Stimulated activated memory B cell treated with anti-CD40 and anti-IgM and Interleukin-4, amounts not matched to agents 10 μg/mL and 1 μg/mL and 100 μg/mL, for 72 hours (primary cell): ENCODE results near the gene ASAP2.

Experiments
- ATAC-seq: fragments of 150-1000 bp; cut with Tn5 transposase; 2 replicates; pipeline ENCODE4 v1.10.0; 2021
- H3K27ac Mint-ChIP-seq: one replicate; pipeline ENCODE4 v1.8.0; 2022; ENCODE audit warnings: mild to moderate bottlenecking, mixed read lengths
- H3K27me3 Mint-ChIP-seq: one replicate; pipeline ENCODE4 v1.8.0; 2022; ENCODE audit warnings: mixed read lengths
- H3K36me3 Mint-ChIP-seq: one replicate; pipeline ENCODE4 v1.8.0; 2022; ENCODE audit warnings: mixed read lengths
- H3K4me1 Mint-ChIP-seq: one replicate; pipeline ENCODE4 v1.8.0; 2022; ENCODE audit warnings: mixed read lengths
- H3K4me3 Mint-ChIP-seq: one replicate; pipeline ENCODE4 v1.8.0; 2022; ENCODE audit warnings: mild to moderate bottlenecking, moderate library complexity, mixed read lengths
- H3K9me3 Mint-ChIP-seq: one replicate; pipeline ENCODE4 v1.8.0; 2022; ENCODE audit warnings: mixed read lengths

ASAP2 gene

DNA sequence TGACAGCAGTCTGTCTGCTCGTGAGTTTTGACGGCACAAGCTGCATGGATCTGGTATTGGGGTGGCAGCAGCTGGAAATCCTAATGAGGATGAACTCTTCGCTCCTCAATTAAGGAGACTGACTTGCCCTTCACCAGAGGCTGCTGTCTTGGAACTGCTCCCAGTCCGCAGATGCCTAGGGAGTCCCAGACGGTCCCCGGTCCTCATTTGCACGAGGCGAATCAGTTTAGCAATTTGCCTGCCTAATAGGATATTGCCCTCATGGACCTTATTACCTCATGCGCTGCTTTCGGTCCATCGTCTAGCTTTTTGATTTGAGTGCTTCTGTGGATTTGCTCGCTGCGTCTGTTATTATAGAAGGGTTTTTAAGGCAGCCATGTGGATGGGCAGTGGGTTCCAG, 40.6 kb downstream of the ASAP2 start:
- no peak for ATAC-seq
- no peak overlapping the region for H3K27ac Mint-ChIP-seq
- H3K4me1 Mint-ChIP-seq = no peaks in the 10 kb centered on the region
- H3K36me3 Mint-ChIP-seq = no peaks in the 10 kb centered on the region
- peaks cover 40% of the 10 kb centered on the region for H3K27me3 Mint-ChIP-seq
- H3K9me3 Mint-ChIP-seq = no peaks in the 10 kb centered on the region
- no peak overlapping the region for H3K4me3 Mint-ChIP-seq

DNA sequence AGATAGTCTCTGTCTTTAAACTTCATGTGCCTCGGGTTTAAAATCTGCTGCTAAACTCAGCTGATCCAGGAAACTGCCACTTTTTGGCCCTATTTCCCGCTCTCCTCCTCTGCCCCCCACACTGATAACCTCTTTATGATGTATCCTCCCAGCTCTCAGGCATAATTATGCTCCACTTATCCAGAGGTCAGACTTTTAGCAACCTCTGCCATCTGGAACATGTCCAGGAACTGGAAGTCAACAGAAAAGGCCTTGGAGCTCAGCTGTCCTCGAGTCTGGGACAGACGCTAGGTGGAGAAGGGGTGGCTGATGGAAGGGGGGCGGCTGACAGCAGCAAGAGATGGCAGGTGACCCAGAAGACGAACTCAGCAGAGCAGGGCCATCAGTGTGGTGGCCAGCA, 41.2 kb downstream of the ASAP2 start:
- Mint-ChIP-seq H3K4me1 (no peaks in the 10 kb centered on the region), H3K4me3 (no peak overlapping the region), H3K27me3 (peaks cover 40% of the 10 kb centered on the region), H3K9me3 (no peaks in the 10 kb centered on the region), H3K27ac (no peak overlapping the region), H3K36me3 (no peaks in the 10 kb centered on the region)
- no peak for ATAC-seq

- H3K36me3 Mint-ChIP-seq = no peaks in the 10 kb centered on the region
- no peaks in the 10 kb centered on the region for H3K9me3 Mint-ChIP-seq
- no peaks in the 10 kb centered on the region for H3K4me1 Mint-ChIP-seq
- ATAC-seq = no peak
- peaks cover 40% of the 10 kb centered on the region for H3K27me3 Mint-ChIP-seq
- H3K4me3 Mint-ChIP-seq = no peak overlapping the region
- no peak overlapping the region for H3K27ac Mint-ChIP-seq
Measured at GRCh38 chr2:9248363-9248762, 41.8 kb downstream of the ASAP2 start.

GRCh38 chr2:9249020-9249800, 42.6 kb downstream of the ASAP2 start:
- no peaks in the 10 kb centered on the region for H3K4me1 Mint-ChIP-seq
- H3K4me3 Mint-ChIP-seq = no peak overlapping the region
- H3K27me3 Mint-ChIP-seq = peaks cover 40% of the 10 kb centered on the region
- H3K9me3 Mint-ChIP-seq = no peaks in the 10 kb centered on the region
- peak; percentile 18 for ATAC-seq
- no peaks in the 10 kb centered on the region for H3K36me3 Mint-ChIP-seq
- H3K27ac Mint-ChIP-seq = no peak overlapping the region

- no peak for ATAC-seq
- Mint-ChIP-seq H3K27ac (no peak overlapping the region), H3K9me3 (no peaks in the 10 kb centered on the region), H3K4me3 (no peak overlapping the region), H3K27me3 (peaks cover 40% of the 10 kb centered on the region), H3K4me1 (no peaks in the 10 kb centered on the region), H3K36me3 (no peaks in the 10 kb centered on the region)
Measured at GRCh38 chr2:9250091-9250490, 43.5 kb downstream of the ASAP2 start.

- H3K4me3 Mint-ChIP-seq = no peak overlapping the region
- no peak for ATAC-seq
- H3K4me1 Mint-ChIP-seq = no peaks in the 10 kb centered on the region
- H3K27me3 Mint-ChIP-seq = peaks cover 40% of the 10 kb centered on the region
- no peak overlapping the region for H3K27ac Mint-ChIP-seq
- no peaks in the 10 kb centered on the region for H3K9me3 Mint-ChIP-seq
- H3K36me3 Mint-ChIP-seq = no peaks in the 10 kb centered on the region
Measured at GRCh38 chr2:9250498-9251153, 44.0 kb downstream of the ASAP2 start.

DNA sequence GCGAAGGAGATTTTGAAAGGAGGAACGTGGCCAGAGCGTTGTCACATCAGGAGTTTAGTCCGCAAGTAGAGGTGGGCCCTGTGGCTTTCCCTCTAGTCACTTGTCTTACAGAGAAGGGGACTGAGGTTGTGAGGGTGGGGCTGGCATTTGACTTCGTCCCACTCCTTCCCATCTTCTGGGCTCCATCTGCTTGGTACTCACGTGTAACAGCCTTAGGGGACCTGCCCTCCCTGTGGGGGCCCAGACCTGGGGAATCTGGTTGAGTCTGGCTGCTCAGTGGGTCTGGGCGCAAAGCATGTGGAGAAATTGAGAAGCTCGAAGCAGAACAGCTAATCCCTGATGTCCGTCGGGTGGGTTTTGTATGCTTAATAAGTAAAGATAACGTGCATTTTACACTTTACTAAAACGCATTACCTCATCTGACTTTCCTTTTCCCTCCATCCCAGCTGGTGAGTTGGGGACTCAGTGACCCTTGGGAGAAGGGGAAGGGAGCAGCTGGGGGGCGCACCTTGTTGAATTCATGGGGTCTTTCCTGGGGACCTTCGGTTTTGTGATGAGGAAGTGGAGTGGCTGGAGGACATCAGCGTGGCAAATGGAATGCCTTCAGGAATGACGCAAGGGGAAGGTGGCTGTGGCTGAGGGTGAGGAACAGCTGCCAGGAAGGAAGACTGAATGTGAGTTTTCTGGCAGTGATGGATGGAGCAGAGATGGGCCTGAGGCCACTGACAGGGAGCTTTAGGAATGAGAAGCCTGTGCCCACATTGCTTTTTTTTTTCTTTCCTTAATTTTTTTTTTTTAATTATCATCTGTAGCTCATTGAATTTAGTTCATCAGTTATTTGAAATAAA, 44.8 kb downstream of the ASAP2 start:
- ATAC-seq = no peak
- Mint-ChIP-seq H3K9me3 (no peaks in the 10 kb centered on the region), H3K27me3 (peaks cover 40% of the 10 kb centered on the region), H3K36me3 (no peaks in the 10 kb centered on the region), H3K4me1 (no peaks in the 10 kb centered on the region), H3K4me3 (no peak overlapping the region), H3K27ac (no peak overlapping the region)

- Mint-ChIP-seq H3K36me3 (no peaks in the 10 kb centered on the region), H3K27me3 (peaks cover 40% of the 10 kb centered on the region), H3K4me1 (no peaks in the 10 kb centered on the region), H3K9me3 (no peaks in the 10 kb centered on the region), H3K4me3 (no peak overlapping the region), H3K27ac (no peak overlapping the region)
- no peak for ATAC-seq
Measured at GRCh38 chr2:9252002-9252357, 45.4 kb downstream of the ASAP2 start.

GRCh38 chr2:9255416-9255815, 48.8 kb downstream of the ASAP2 start:
- Mint-ChIP-seq H3K4me1 (no peaks in the 10 kb centered on the region), H3K4me3 (no peak overlapping the region), H3K27ac (no peak overlapping the region), H3K36me3 (no peaks in the 10 kb centered on the region), H3K27me3 (peaks cover 16% of the 10 kb centered on the region), H3K9me3 (no peaks in the 10 kb centered on the region)
- no peak for ATAC-seq

- no peaks in the 10 kb centered on the region for H3K36me3 Mint-ChIP-seq
- H3K27ac Mint-ChIP-seq = no peak overlapping the region
- no peak overlapping the region for H3K4me3 Mint-ChIP-seq
- no peaks in the 10 kb centered on the region for H3K9me3 Mint-ChIP-seq
- no peaks in the 10 kb centered on the region for H3K4me1 Mint-ChIP-seq
- H3K27me3 Mint-ChIP-seq = peaks cover 9% of the 10 kb centered on the region
- no peak for ATAC-seq
Measured at GRCh38 chr2:9256147-9256546, 49.5 kb downstream of the ASAP2 start.

DNA sequence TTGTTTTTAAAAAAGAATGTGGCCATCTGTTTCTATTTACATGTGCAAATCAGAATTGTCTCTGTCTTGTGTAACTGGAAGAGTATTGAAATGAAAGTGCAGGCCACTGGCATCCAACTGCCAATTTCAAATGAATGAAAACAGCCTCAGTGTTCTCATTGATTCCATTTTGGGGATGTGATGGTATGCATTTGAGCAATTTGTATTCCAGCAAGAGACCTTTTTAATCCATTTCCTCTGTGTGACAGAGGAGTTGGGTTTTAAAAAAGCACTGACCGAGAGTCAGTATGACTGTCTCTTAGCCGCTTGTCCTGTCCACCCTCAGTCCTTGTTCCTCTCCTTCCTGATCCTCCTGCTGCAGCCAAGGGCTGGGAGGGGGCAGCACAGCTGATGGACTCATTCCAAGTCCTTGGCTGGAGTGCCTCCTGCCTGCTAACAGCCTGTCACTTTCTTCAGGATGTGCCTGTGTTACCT, 50.0 kb downstream of the ASAP2 start:
- no peaks in the 10 kb centered on the region for H3K4me1 Mint-ChIP-seq
- H3K4me3 Mint-ChIP-seq = no peak overlapping the region
- no peaks in the 10 kb centered on the region for H3K9me3 Mint-ChIP-seq
- no peaks in the 10 kb centered on the region for H3K36me3 Mint-ChIP-seq
- no peak overlapping the region for H3K27ac Mint-ChIP-seq
- ATAC-seq = no peak
- peaks cover 5% of the 10 kb centered on the region for H3K27me3 Mint-ChIP-seq

DNA sequence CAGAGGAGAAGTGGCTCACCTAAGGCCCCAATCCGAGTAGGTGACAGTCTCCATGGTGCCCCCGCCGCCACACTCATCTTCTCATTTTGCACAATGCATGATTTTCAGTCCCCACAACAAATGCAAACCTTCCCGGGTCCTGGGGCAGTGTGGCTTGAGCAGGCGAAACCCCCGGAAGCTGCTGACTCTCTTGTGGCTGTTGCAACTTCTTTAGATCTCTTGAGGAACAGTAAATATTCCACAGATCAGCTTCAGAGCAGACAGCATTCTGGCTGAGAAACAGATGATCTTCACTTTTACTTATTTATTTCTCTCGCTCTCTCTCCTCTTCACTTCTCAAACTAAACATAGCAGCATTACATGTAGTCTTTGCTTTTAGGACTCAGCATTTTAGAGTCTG, 51.9 kb downstream of the ASAP2 start:
- H3K27me3 Mint-ChIP-seq = peaks cover 8% of the 10 kb centered on the region
- no peak overlapping the region for H3K27ac Mint-ChIP-seq
- H3K4me1 Mint-ChIP-seq = peaks cover 4% of the 10 kb centered on the region
- H3K36me3 Mint-ChIP-seq = no peaks in the 10 kb centered on the region
- no peak for ATAC-seq
- no peak overlapping the region for H3K4me3 Mint-ChIP-seq
- H3K9me3 Mint-ChIP-seq = no peaks in the 10 kb centered on the region

DNA sequence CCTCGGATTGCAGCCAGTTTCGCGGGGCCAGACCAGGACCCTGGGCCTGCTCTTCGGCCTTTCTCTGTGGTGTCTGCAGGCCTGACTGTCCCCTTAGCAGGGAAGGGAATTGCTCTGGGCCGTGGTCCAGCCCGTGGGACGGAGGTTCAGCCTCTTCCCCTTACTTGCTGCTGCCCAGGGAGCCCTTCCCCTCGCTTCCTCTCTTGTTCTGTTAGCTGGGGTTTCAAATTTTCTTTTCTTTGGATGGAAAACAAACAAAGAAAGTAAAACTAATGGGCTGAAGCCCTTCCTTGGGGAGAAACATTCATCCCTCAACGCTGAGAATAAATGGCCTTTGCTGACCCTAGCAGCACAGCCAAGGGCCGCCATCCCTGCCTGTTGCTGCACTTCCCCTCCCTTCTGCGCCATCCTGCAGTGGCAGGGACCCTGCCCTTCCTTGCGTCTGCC, 52.4 kb downstream of the ASAP2 start:
- H3K27ac Mint-ChIP-seq = no peak overlapping the region
- H3K4me3 Mint-ChIP-seq = no peak overlapping the region
- H3K4me1 Mint-ChIP-seq = peaks cover 8% of the 10 kb centered on the region
- H3K27me3 Mint-ChIP-seq = peaks cover 11% of the 10 kb centered on the region
- H3K9me3 Mint-ChIP-seq = no peaks in the 10 kb centered on the region
- ATAC-seq = no peak
- no peaks in the 10 kb centered on the region for H3K36me3 Mint-ChIP-seq

- H3K4me3 Mint-ChIP-seq = no peak overlapping the region
- no peak for ATAC-seq
- H3K27me3 Mint-ChIP-seq = peaks cover 11% of the 10 kb centered on the region
- H3K27ac Mint-ChIP-seq = no peak overlapping the region
- H3K4me1 Mint-ChIP-seq = peaks cover 8% of the 10 kb centered on the region
- no peaks in the 10 kb centered on the region for H3K36me3 Mint-ChIP-seq
- H3K9me3 Mint-ChIP-seq = no peaks in the 10 kb centered on the region
Measured at GRCh38 chr2:9260464-9260918, 53.9 kb downstream of the ASAP2 start.

GRCh38 chr2:9261231-9261883, 54.7 kb downstream of the ASAP2 start:
- Mint-ChIP-seq H3K27me3 (peaks cover 11% of the 10 kb centered on the region), H3K36me3 (no peaks in the 10 kb centered on the region), H3K4me3 (no peak overlapping the region), H3K4me1 (peaks cover 8% of the 10 kb centered on the region), H3K27ac (no peak overlapping the region), H3K9me3 (no peaks in the 10 kb centered on the region)
- peak; percentile 17 for ATAC-seq
